GM21528 (cell line): ENCODE data around the gene EGFLAM.

Experiments
- ATAC-seq: cut with Tn5 transposase; IDR thresholded peaks from one replicate; pipeline ENCODE4 v1.9.1; 2021; ENCODE audit warnings: mild to moderate bottlenecking, moderate library complexity; ENCODE audit not compliant: unreplicated experiment, low FRiP score

The EGFLAM gene

GRCh38 chr5:38370358-38371100, 112.2 kb downstream of the EGFLAM start:
- ATAC-seq, result no peak

GRCh38 chr5:38371596-38371995, 113.2 kb downstream of the EGFLAM start:
- ATAC-seq, result no peak

DNA sequence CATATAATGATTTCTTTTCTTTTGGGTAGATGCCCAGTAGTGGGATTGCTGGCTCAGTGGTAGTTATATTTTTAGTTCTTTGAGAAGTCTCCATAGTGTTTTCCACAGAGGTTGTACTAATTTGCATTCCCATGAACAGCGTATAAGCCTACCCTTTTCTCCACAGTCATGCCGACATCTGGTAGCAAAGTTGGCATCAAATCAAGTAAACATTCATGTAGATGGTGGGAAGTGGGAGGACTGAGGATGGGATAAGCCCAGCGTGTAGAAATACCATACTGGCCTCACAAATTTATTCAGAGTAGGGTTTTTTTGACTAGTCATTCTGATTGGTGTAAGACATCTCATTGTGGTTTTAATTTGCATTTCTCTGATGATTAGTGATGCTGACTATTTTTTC, 115.4 kb downstream of the EGFLAM start:
- no peak for ATAC-seq

- ATAC-seq, result no peak
These were observed 117.1 kb downstream of the EGFLAM start for GRCh38 chr5:38375423-38375822.

DNA sequence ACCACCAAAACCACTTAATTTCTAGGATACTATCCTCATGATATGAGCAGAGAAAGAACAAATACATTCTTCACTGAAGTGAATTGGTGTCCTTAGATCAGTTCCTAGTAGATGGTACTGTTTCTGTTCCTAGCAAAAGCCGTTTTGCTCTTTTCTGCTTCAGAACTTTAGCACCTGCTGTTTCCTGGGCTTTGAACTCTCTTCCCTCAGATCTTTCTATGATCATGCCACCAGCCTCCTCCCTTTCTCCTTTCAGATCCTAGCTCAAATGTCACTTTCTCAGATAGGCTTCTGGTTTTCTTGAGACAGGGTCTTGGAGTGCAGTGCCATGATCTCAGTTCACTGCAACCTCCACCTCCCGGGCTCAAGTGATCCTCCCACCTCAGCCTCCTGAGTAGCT, 118.0 kb downstream of the EGFLAM start:
- ATAC-seq, result no peak

GRCh38 chr5:38378579-38378978, 120.2 kb downstream of the EGFLAM start:
- no peak for ATAC-seq

DNA sequence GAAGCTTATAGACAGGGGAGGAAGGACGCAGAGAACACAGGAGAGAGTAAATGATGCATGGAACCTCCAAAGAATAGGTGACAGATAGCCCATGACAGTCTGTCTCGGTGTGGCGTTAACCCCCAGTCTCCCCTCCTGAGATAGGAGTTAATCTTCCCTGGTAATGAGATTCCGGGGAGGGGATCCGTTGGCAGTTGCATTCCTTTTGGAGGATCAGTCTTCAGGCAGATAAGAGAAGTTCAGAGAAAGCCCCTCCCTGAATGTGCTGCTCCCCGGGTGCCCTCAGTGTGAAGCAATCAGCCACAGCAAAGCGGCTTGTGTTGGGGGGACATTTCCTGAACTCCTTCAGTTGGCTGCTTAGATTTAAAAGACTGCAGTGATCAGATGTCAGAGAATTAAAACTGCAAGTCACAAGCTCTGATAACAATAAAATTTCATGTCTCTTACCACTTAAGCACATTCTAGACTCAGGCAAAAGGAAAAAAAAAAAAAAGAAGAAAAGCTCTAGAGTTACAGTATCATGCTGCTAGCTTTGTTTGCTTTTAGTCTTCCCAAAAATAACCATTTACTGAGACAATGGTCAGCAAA, 121.1 kb downstream of the EGFLAM start:
- ATAC-seq, result no peak

DNA sequence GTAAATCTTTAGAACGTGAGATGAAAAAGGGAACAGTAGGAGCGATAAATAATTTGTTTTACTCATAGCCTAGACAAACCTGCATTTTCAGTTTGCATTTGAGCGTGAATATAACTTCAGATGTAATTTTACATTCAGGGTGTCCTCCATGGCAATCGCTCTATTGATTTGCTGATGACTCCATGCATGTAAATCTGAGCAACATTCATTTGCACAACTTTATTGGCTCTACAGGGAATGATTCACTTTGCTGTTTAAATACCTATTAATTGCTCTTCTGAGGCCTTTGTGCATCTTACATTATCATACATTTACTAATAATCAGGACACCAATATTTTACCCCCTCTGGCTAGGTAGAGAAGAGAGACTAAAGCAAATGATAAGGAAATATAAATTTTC, 122.2 kb downstream of the EGFLAM start:
- ATAC-seq, result no peak

GRCh38 chr5:38381361-38381760, 123.0 kb downstream of the EGFLAM start:
- ATAC-seq, result no peak

DNA sequence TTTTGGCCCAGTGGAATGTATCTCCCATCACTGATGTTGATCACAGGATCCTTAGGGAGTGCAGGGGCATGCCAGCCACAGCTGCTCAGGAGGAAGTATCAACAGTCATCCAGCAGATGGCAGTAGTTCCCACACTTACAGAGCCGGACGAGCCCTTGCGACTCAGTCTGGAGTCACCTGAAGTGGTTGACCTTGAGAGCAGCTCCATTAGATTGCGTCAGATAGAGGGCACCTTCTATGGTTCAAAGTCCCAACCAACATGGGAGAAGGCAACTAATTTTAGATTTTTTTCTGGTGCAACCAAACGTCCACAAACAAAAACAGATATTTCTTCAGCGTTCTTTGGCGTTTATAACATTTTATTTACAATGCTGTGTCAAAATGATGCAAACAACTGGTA, 124.5 kb downstream of the EGFLAM start:
- peak; percentile 98 for ATAC-seq

DNA sequence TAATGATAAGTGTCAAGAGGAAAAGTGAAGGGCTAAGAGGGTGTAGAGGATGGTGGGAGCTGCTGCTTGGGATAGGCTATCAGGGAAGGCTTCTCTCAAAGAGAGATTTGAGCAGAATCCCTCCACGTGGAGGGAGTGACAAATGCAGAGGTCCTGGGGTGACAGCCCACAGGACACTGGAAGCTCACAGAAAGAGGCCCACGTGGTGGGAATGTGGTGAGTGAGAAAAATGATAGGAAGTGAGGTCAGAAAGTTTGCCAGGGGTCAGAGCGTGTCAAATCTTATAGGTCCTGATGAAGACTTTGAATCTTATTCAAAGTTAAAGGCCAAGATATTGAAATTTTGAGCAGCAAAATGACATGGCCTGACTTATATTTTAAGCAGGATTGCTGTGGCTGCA, 125.3 kb downstream of the EGFLAM start:
- no peak for ATAC-seq

GRCh38 chr5:38384396-38384795, 126.0 kb downstream of the EGFLAM start:
- ATAC-seq, result no peak

- no peak for ATAC-seq
These were observed 128.8 kb downstream of the EGFLAM start for GRCh38 chr5:38387161-38387560.

- no peak for ATAC-seq
These were observed 135.3 kb downstream of the EGFLAM start for GRCh38 chr5:38393636-38394035.

DNA sequence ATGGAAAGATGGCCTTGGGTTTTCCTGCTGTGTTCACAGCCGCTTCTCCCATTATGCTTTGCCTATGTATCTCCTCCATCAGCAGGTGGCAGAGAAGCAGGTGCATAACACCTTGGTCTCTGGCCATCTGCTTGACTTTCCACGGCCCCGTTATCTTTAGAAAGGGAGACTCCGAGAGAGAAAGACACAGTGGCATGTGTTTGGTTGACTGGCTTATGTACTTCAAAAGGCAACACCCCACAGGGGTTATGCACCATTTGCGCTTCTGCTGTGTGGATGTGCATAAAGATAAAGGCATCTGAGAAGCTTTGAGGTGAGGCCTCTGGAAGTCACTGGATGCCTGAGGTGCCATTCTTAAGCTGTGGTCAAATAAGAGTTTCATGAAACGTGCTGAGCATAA, 138.4 kb downstream of the EGFLAM start:
- ATAC-seq, result no peak

DNA sequence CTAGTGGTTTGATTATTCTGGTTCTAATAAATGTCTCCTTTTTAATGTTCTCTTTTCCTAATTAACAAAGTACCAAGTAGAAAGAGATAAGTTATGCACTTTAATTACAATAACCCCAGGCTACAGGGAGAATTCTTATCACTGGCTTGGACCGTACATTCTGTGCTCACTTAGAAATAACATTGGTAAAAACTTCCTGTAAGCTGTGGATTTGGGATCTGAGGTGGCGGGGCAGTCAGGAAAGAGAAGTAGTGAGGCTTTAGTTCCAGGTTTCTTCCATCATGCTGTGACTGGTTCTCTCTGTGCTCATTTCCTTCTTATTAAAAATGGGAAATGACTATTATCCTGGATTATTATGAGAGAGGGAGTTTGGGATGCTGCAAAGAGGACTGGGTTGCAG, 142.0 kb downstream of the EGFLAM start:
- no peak for ATAC-seq

GRCh38 chr5:38401145-38401544, 142.8 kb downstream of the EGFLAM start:
- ATAC-seq, result no peak

DNA sequence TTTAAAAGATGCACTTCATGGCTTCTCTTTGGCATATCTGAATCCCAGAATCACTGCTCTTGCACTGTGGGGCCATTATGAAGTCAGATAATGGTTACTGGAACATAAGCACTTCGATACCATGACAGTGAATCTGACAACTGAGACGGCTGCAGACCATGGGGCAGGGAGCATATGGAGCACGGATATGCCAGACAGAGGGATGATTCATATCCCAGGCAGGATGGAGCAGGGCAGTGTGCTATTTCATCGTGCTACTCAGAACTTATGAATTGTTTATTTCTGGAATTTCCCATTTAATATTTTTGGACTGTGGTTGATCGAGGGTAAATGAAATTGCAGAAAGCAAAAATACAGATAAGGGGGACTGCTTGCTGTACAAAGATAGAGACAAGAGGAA, 145.0 kb downstream of the EGFLAM start:
- no peak for ATAC-seq

- no peak for ATAC-seq
These were observed 145.7 kb downstream of the EGFLAM start for GRCh38 chr5:38403877-38404635.

GRCh38 chr5:38404667-38405276, 146.4 kb downstream of the EGFLAM start:
- no peak for ATAC-seq

DNA sequence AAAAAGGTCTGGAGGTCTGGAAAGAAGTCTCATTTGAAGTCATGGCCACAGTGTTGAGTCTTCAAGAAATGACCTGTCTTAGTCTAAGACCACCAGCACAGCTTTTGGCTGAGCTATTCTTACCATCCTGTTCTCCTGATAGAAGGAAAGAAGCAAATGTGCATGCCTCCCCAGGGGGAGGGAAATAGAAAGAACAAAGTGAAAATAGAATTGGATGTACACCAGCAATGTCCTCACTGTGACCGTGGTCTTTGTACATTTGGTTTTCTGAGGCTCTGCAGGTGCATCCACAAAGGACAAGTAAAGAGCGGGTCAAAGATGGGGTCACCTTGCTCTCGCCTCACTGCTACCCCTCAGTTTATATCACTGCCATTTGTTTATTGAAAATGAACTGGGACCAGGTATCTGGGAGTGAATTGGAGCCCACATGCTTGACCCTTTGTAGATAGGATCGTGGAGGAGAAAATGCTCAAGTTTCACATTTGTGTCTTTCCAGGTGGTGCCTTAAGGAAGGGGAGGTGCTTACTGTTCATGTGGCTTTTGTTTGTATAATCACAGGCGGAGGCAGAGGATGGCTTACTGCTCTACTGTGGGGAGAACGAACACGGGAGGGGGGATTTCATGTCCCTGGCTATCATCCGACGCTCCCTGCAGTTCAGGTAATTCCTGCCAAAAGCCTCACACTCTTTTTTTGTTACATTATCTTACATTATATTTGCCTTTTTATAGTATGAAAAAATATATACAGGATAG, 150.3 kb downstream of the EGFLAM start:
- ATAC-seq, result no peak
